HepG2 (cell line): Measurements from ENCODE around the gene HINT1. TPM values are rescaled to one million over a fixed set of nuclear protein-coding genes. Genes with fewer than 3 reads are reported as not detected.

Source experiments
- FIP1L1 ChIP-seq: fragments of 200-400 bp; formaldehyde crosslinking; IDR thresholded peaks from 2 replicates; pipeline ENCODE4 v1.6.1; 2018; ENCODE audit warnings: low read depth, mild to moderate bottlenecking, low read length, moderate library complexity, borderline replicate concordance; ENCODE audit not compliant: insufficient read depth
- HDAC2 ChIP-seq: sonication (generic); formaldehyde crosslinking; IDR thresholded peaks from 2 replicates; pipeline ENCODE4 v1.4.0; 2020; ENCODE audit warnings: missing genetic modification reagents
- MYNN ChIP-seq: sonication (generic); formaldehyde crosslinking; IDR thresholded peaks from 2 replicates; pipeline ENCODE4 v1.4.0; 2020; ENCODE audit warnings: mild to moderate bottlenecking, low read depth, missing genetic modification reagents
- NR3C1 ChIP-seq: sonication (generic); formaldehyde crosslinking; IDR thresholded peaks from 2 replicates; pipeline ENCODE4 v1.4.0; 2020; ENCODE audit warnings: missing genetic modification reagents
- PTBP1 ChIP-seq: fragments of 200-400 bp; formaldehyde crosslinking; IDR thresholded peaks from 2 replicates; pipeline ENCODE4 v1.6.1; 2018; ENCODE audit warnings: low read length, low read depth; ENCODE audit not compliant: poor library complexity, severe bottlenecking
- ZFAT ChIP-seq: sonication (generic); formaldehyde crosslinking; conservative IDR thresholded peaks from 2 replicates; pipeline ENCODE4 v1.8.1; 2023; ENCODE audit warnings: missing genetic modification reagents, inconsistent platforms
- ZFP82 ChIP-seq: sonication (generic); formaldehyde crosslinking; IDR thresholded peaks from 2 replicates; pipeline ENCODE4 v1.5.1; 2020; ENCODE audit warnings: mild to moderate bottlenecking, missing genetic modification reagents, borderline replicate concordance
- ZMYM4 ChIP-seq: sonication (generic); formaldehyde crosslinking; IDR thresholded peaks from 2 replicates; pipeline ENCODE4 v1.8.1; 2023; ENCODE audit warnings: mild to moderate bottlenecking, missing genetic modification reagents
- ZNF296 ChIP-seq: sonication (generic); formaldehyde crosslinking; conservative IDR thresholded peaks from 2 replicates; pipeline ENCODE4 v1.5.0; 2020; ENCODE audit warnings: mild to moderate bottlenecking, missing genetic modification reagents
- ZNF451 ChIP-seq: sonication (generic); formaldehyde crosslinking; IDR thresholded peaks from 2 replicates; pipeline ENCODE4 v1.5.0; 2020; ENCODE audit warnings: mild to moderate bottlenecking, missing genetic modification reagents
- ZNF720 ChIP-seq: sonication (generic); formaldehyde crosslinking; IDR thresholded peaks from 2 replicates; pipeline ENCODE4 v1.4.0; 2020; ENCODE audit warnings: missing genetic modification reagents
- ZNF724P ChIP-seq: sonication (generic); formaldehyde crosslinking; IDR thresholded peaks from 2 replicates; pipeline ENCODE4 v1.8.0; 2022; ENCODE audit warnings: missing genetic modification reagents, borderline replicate concordance
- ZNF776 ChIP-seq: sonication (generic); formaldehyde crosslinking; IDR thresholded peaks from 2 replicates; pipeline ENCODE4 v1.4.0; 2020; ENCODE audit warnings: mild to moderate bottlenecking, missing genetic modification reagents
- polyA plus RNA-seq, 8 experiments: library from polyadenylated mRNA; depleted of rRNA in 3 of 8; stranded (reverse) in 7 of 8; unstranded in 1 of 8; fragments of >200 nt; fragmentation: Illumina TruSeq in 4 of 8; extraction: Trizol in 4 of 8; gene quantifications; 2 replicates each; pipeline versions ENCODE4 v1.2.1 to v1.2.3, GENCODE V29; 2011 to 2016; ENCODE audit warnings: low read depth in 4 of 8, missing spikeins in 1 of 8, mixed read lengths in 1 of 8; ENCODE audit not compliant: insufficient read depth in 1 of 8
- total RNA-seq, 5 experiments: library from RNA; depleted of rRNA; stranded (reverse); fragments of >200 nt; fragmentation: Illumina TruSeq; extraction: Trizol; gene quantifications; 2 replicates each; pipeline ENCODE4 v1.2.3, GENCODE V29; 2016; ENCODE audit warnings: low read depth in 1 of 5
- TF ChIP-seq, protein P1 (sequence below): sonication (generic); formaldehyde crosslinking; IDR thresholded peaks from 2 replicates; pipeline ENCODE4 v1.4.0; 2020; ENCODE audit warnings: missing genetic modification reagents, low read depth, mild to moderate bottlenecking, borderline replicate concordance
- TF ChIP-seq, protein P2 (sequence below): sonication (generic); formaldehyde crosslinking; IDR thresholded peaks from 2 replicates; pipeline ENCODE4 v1.4.0; 2020; ENCODE audit warnings: missing genetic modification reagents, mild to moderate bottlenecking, borderline replicate concordance
- TF ChIP-seq, protein P3 (sequence below): sonication (generic); formaldehyde crosslinking; IDR thresholded peaks from 2 replicates; pipeline ENCODE4 v1.5.1; 2020; ENCODE audit warnings: missing genetic modification reagents, mild to moderate bottlenecking, borderline replicate concordance
- TF ChIP-seq, protein P4 (sequence below): sonication (generic); formaldehyde crosslinking; IDR thresholded peaks from 2 replicates; pipeline ENCODE4 v1.8.1; 2023; ENCODE audit warnings: mild to moderate bottlenecking, missing genetic modification reagents, borderline replicate concordance
- TF ChIP-seq, protein P5 (sequence below): sonication (generic); formaldehyde crosslinking; IDR thresholded peaks from 2 replicates; pipeline ENCODE4 v1.8.0; 2022; ENCODE audit warnings: missing genetic modification reagents, mild to moderate bottlenecking, borderline replicate concordance
- TF ChIP-seq, protein P6 (sequence below): sonication (generic); formaldehyde crosslinking; IDR thresholded peaks from 2 replicates; pipeline ENCODE4 v1.4.0; 2020; ENCODE audit warnings: low read depth, mild to moderate bottlenecking, missing genetic modification reagents

HINT1 gene
- total and polyA plus RNA-seq, 2 of the 13 experiments (the other 11 are each of a cell fraction or from before 2014, with no cell fraction given), result 428 to 997 TPM

- TF ChIP-seq, protein P1, sequence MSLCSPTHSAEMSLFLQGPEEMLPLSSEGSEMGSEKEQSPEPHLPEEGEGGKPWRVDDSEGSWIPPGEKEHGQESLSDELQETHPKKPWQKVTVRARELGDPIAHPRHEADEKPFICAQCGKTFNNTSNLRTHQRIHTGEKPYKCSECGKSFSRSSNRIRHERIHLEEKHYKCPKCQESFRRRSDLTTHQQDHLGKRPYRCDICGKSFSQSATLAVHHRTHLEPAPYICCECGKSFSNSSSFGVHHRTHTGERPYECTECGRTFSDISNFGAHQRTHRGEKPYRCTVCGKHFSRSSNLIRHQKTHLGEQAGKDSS (CRISPR knock-in tag), result no peak
- TF ChIP-seq ZNF720 (CRISPR knock-in tag) (no peak), HDAC2 (CRISPR knock-in tag) (0 out of 2 replicates have a peak, but pooled peaks have one; percentile 26), NR3C1 (CRISPR knock-in tag) (no peak), ZMYM4 (CRISPR knock-in tag) (0 out of 2 replicates have a peak, but pooled peaks have one; percentile 39), ZFP82 (CRISPR knock-in tag) (no peak), MYNN (CRISPR knock-in tag) (no peak), ZNF296 (CRISPR knock-in tag) (no peak), ZNF776 (CRISPR knock-in tag) (no peak), FIP1L1 (no peak), ZNF451 (CRISPR knock-in tag) (no peak), ZFAT (CRISPR knock-in tag) (no peak), PTBP1 (no peak), ZNF724P (CRISPR knock-in tag) (no peak)
- TF ChIP-seq, protein P2, sequence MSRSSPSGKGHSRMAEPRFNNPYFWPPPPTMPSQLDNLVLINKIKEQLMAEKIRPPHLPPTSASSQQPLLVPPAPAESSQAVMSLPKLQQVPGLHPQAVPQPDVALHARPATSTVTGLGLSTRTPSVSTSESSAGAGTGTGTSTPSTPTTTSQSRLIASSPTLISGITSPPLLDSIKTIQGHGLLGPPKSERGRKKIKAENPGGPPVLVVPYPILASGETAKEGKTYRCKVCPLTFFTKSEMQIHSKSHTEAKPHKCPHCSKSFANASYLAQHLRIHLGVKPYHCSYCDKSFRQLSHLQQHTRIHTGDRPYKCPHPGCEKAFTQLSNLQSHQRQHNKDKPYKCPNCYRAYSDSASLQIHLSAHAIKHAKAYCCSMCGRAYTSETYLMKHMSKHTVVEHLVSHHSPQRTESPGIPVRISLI, result peak; percentile 99
- TF ChIP-seq, protein P3, sequence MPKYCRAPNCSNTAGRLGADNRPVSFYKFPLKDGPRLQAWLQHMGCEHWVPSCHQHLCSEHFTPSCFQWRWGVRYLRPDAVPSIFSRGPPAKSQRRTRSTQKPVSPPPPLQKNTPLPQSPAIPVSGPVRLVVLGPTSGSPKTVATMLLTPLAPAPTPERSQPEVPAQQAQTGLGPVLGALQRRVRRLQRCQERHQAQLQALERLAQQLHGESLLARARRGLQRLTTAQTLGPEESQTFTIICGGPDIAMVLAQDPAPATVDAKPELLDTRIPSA (CRISPR knock-in tag), result no peak
- TF ChIP-seq, protein P4, sequence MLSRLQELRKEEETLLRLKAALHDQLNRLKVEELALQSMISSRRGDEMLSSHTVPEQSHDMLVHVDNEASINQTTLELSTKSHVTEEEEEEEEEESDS (CRISPR knock-in tag), result no peak
- TF ChIP-seq, protein P5, sequence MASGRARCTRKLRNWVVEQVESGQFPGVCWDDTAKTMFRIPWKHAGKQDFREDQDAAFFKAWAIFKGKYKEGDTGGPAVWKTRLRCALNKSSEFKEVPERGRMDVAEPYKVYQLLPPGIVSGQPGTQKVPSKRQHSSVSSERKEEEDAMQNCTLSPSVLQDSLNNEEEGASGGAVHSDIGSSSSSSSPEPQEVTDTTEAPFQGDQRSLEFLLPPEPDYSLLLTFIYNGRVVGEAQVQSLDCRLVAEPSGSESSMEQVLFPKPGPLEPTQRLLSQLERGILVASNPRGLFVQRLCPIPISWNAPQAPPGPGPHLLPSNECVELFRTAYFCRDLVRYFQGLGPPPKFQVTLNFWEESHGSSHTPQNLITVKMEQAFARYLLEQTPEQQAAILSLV (CRISPR knock-in tag), result 0 out of 2 replicates have a peak, but pooled peaks have one; percentile 27
- TF ChIP-seq, protein P6, sequence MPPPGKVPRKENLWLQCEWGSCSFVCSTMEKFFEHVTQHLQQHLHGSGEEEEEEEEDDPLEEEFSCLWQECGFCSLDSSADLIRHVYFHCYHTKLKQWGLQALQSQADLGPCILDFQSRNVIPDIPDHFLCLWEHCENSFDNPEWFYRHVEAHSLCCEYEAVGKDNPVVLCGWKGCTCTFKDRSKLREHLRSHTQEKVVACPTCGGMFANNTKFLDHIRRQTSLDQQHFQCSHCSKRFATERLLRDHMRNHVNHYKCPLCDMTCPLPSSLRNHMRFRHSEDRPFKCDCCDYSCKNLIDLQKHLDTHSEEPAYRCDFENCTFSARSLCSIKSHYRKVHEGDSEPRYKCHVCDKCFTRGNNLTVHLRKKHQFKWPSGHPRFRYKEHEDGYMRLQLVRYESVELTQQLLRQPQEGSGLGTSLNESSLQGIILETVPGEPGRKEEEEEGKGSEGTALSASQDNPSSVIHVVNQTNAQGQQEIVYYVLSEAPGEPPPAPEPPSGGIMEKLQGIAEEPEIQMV (CRISPR knock-in tag), result no peak
Measured at GRCh38 chr5:131163276-131164119, 1.6 kb downstream of the HINT1 start (continued).
